ENCODE measurements around the gene TBL1XR1.

DNA sequence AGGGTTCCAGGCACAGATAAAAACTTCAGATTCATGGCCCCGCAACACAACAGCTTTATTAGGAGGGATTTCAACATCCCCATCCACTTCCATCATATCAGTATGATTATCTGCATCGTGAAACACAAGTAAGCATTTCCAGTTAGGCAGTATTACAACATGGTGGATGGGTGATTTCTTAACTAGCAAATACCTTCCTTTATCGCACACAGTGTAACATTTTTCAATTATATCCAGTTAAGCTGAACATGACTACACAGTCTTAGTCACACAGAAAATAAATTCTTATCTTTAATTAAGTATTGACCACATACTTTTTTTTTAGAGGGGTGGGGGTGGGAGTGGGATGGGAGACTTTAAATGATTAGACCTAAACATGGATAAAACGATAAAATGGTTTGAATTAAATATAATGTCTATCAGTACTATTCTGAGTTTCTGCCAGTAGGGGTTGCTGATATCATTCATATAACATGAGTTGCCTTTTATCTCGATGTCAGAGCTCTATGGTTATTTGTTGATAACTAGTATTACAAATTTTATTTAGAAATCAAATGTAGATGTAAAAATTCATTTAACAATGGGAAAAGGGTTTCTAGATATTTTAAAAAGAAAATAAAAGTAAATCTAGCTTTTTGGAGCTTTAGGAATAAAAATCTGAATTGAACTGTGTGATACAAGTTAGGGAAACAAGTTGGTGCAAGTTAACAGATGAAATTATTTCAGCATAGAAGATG, 146.6 kb downstream of the TBL1XR1 start:
- no peak for TF ChIP-seq POLR2AphosphoS5 (IDR thresholded peaks at IDR 0.05; ENCODE audit: low read depth, low read length)
- no peak for TF ChIP-seq POLR2A (IDR thresholded peaks at IDR 0.05; ENCODE audit: borderline replicate concordance, extremely low read depth, insufficient read depth, insufficient read length)
- TF ChIP-seq, protein P1, sequence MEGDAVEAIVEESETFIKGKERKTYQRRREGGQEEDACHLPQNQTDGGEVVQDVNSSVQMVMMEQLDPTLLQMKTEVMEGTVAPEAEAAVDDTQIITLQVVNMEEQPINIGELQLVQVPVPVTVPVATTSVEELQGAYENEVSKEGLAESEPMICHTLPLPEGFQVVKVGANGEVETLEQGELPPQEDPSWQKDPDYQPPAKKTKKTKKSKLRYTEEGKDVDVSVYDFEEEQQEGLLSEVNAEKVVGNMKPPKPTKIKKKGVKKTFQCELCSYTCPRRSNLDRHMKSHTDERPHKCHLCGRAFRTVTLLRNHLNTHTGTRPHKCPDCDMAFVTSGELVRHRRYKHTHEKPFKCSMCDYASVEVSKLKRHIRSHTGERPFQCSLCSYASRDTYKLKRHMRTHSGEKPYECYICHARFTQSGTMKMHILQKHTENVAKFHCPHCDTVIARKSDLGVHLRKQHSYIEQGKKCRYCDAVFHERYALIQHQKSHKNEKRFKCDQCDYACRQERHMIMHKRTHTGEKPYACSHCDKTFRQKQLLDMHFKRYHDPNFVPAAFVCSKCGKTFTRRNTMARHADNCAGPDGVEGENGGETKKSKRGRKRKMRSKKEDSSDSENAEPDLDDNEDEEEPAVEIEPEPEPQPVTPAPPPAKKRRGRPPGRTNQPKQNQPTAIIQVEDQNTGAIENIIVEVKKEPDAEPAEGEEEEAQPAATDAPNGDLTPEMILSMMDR (IDR thresholded peaks at IDR 0.05 in 2 of 3, conservative IDR thresholded peaks at IDR 0.05 in 1 of 3; ENCODE audit: borderline replicate concordance in 1 of 3, insufficient read depth in 1 of 3, low read depth in 2 of 3, low read length in 2 of 3), result peak; percentile 25 to 63 (median 39); a peak in 3 of 6 replicates
- no peak for TF ChIP-seq SP1 (IDR thresholded peaks at IDR 0.05; ENCODE audit: low read depth)
- TF ChIP-seq, protein P2, sequence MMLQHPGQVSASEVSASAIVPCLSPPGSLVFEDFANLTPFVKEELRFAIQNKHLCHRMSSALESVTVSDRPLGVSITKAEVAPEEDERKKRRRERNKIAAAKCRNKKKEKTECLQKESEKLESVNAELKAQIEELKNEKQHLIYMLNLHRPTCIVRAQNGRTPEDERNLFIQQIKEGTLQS (IDR thresholded peaks at IDR 0.05), result no peak
- no peak for TF ChIP-seq ELF1 (IDR thresholded peaks at IDR 0.05; ENCODE audit: borderline replicate concordance, low read depth)

All from HCT116 (cell line).